ENCODE data around the gene PXT1. TPM values are rescaled to one million over a fixed set of nuclear protein-coding genes. Genes with fewer than 3 reads are reported as not detected.
A peak's percentile ranks its signal among the peaks of the same experiment; 100 is the strongest.
"Not testable (repeated sequence)": the region's sequence is repeated elsewhere in the genome, so short reads cannot be mapped to it uniquely, and the experiment has no call there.

Gene PXT1
- total RNA-seq, 1 experiment from 2014 or later: not detected

- no peak for DNase-seq (ENCODE audit: low read depth)
Measured at GRCh38 chr6:36444470-36444869, 1.8 kb upstream of the PXT1 start.

DNA sequence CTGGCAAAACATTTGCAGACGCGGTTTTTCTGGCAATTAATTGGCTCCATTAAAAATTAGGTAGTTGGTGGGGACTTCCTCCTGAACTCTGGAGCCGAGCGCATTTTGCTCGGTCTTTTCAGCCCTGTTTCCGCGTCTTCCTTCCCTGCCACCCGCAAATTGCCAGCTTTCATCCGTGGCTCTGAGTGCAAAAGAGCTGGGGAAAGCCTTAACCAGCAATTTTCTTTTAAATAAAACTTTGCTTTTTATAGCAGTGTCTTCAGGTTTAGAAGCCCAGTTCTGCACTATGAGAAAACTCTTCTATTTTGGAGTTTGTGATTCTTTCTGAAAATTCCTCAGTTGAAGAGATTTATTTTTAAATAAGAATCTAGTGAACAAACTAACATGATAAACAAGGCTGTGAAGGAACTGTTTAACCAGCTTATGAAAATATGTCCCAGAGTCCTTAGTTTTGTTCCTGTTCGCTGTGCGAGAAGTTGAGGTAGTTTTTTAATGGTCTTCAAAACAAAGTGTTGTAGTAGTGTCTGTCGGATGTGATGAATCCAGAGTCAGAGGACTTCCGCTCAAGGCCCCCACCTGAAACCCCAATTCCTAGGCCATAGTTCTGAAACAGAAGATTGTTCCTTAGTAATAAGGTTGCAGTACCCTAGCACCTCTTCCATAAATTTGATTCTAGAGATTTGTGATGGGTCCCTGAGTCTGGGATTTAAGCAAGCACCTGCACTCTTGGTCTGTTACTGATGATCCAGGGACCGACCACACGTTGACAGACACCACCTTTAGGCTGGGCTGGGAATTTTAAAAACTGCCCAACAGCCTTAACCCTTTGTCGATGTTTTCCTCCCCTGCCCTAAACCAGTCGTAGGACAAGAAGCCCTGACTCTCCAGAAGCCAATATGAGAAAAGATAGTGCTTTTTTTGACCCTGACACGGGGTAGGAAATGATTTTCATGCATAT is 1.1 kb upstream of the PXT1 start:
- peak; percentile 33 for DNase-seq (ENCODE audit: low read depth)

GRCh38 chr6:36442103-36442670 is 467 bp downstream of the PXT1 start:
- DNase-seq (ENCODE audit: low read depth): no peak

GRCh38 chr6:36441307-36441894 is 1.3 kb downstream of the PXT1 start:
- peak; percentile 98 for DNase-seq (ENCODE audit: low read depth)

GRCh38 chr6:36436466-36436865 is 6.2 kb downstream of the PXT1 start:
- peak; percentile 62 for DNase-seq (ENCODE audit: low read depth)

DNA sequence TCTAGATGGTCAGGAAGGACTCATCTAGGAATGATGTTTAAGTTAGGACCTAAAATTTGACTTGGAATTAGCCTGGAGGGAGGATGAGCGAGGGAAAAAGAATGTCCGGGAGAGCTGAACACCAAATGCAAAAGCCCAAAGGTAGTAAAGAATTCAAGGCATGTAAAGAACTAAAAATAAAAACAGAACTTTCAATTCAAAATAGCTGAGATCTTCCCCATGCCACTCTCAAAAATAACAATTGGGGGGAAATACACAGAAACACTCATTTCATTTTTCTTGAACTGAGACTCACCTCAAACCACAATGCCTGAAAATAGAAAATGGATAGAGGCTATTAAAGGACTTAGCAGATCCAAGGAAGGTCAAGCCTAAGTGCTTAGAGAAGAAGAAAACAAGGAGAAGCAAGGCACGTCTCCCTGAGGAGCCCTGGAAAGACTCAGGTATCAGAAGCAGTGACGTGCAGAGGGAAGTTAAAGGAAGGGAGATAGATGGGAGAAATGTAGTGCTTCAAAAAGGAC is 10.4 kb downstream of the PXT1 start:
- peak; percentile 54 for DNase-seq (ENCODE audit: low read depth)

- DNase-seq (ENCODE audit: low read depth): no peak
Measured at GRCh38 chr6:36431197-36431596, 11.5 kb downstream of the PXT1 start.

- DNase-seq (ENCODE audit: low read depth): no peak
Measured at GRCh38 chr6:36430351-36430750, 12.3 kb downstream of the PXT1 start.

DNA sequence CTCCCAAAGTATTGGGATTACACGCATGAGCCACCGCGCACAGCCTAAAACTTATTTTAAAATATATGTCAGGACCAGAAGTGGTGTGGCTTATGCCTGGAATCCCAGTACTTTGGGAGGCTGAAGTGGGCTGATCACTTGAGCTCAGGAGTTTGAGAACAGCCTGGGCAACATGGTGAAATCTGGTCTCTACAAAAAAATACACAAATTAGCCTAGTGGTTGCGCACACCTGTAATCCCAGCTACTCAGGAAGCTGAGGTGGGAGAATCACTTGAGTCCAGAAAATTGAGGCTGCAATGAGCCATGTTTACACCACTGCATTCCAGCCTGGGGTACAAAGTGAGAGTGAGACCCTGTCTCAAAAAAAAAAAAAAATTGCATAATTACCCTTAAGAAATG is 13.7 kb downstream of the PXT1 start:
- DNase-seq (ENCODE audit: low read depth): no peak

DNA sequence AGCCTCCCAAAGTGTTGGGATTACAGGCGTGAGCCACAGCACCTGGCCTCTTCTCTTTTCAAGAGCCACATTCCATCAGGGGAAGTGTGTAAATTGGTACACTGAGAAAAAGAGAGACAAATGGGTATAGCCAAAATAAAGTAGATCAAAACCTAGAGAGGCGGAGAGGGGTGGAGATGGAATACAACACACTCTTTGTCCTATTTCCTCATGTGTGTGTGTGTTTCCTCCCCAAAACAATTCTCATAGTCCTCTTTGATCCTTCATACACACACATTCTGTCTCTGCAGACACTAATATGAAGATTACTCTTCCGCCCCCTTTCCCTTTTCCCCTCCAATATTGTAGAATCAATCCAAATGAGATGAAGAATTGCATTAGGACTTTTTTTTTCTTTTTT is 16.0 kb downstream of the PXT1 start:
- no peak for DNase-seq (ENCODE audit: low read depth)

GRCh38 chr6:36423101-36423824 is 19.4 kb downstream of the PXT1 start:
- DNase-seq (ENCODE audit: low read depth): peak; percentile 98

DNA sequence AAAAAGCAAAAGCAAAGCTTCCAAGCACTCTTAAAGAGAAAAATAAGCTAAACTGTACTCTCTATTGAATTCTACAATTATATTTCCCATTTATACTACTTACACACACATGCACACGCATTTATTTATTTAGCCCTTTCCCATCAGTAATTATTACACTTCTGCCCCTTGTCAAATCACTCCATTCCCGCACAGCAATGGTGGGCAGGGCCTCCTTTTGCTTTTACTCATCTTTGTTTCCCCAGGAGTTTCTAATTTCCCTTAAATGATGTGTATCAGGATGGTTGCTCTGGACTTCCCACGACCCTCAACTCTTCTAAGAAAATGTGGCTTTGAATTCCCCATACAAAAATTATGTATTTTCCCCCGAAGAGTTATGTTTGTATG is 19.9 kb downstream of the PXT1 start:
- DNase-seq (ENCODE audit: low read depth): no peak

- DNase-seq (ENCODE audit: low read depth): no peak
Measured at GRCh38 chr6:36419310-36419709, 23.3 kb downstream of the PXT1 start.

DNA sequence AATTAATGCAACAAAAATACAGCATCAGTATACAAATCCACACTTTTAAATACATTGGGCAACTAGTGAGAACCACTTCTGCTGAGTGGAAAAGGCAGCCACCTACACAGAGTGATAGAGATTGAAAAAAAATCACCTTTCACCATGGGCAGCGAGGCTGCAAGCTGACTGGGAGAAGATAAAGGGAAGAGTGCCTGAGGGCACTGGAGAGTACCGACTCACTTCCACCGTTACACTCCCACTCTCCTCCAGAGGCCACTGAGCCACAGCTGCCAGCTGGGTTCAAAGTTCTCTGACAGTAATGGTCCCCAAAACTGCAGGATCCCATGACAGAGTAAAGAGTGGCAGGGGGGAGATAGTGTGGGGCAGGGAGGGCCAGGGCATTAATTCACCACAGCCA is 24.1 kb downstream of the PXT1 start:
- DNase-seq (ENCODE audit: low read depth): no peak

- DNase-seq (ENCODE audit: low read depth): no peak
Measured at GRCh38 chr6:36414481-36414880, 28.2 kb downstream of the PXT1 start.

DNA sequence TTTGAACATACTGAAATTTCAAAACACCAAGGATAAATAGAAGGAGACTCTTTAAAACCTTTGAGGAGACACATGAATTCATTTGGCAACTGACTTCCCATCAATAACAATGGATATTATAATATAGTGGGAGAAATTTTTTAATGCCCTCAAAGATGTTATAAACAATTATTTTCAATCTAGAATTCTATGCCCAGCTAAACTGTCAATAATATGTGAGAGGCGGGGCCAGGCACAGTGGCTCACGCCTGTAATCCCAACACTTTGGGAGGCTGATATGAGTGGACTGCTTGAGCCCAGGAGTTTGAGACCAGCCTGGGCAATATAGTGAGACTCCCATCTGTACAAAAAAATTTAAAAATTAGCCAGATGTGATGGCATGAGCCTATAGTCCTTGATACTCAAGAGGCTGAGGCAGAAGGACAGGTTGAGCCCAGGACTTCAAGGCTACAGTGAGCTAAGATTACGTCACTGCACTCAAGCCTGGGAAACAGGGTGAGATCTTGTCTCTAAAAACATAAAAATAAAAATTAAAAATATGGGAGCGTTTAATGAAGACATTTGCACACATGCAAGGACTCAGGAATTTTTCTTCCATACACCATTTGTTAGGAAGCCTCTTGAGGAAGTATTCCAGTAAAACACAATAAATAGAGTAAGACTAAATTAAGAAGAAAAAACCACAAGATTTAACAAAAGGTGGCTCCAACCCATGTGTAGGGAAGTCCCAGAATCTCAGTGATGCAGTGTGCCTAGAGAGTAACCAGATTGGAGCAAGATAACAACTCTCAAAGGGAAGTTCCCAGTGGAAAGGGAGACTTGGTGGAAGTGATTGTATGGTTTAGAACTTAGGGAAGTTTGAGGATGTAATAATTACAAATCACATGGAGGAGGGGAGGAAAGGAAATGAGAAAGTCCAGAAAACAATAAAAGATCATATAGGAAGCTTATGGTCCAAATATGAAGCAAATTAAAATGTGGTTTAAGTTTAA is 28.9 kb downstream of the PXT1 start:
- no peak for DNase-seq (ENCODE audit: low read depth)

GRCh38 chr6:36409718-36410117 is 32.9 kb downstream of the PXT1 start:
- DNase-seq (ENCODE audit: low read depth): not testable (repeated sequence)

- DNase-seq (ENCODE audit: low read depth): no peak
Measured at GRCh38 chr6:36404164-36404563, 38.5 kb downstream of the PXT1 start.

DNA sequence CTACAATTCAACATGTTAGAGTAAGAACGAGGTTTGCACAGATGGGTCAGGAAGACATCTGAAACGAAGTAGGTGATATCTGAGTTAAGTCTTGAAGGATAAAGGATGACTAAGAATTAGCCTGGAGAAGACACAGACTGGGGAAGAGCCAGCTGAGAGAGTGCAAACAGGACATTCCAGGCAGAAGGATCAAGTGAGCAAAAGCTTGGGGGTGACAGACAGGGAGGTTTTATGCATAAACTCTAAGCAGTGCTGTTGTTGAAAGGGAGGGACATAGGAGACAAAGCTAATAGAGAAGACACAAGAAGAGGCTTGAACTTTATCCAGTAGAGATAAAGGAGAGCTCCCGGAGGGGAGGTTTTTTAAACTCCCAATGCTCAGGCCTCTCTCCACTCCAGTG is 40.2 kb downstream of the PXT1 start:
- no peak for DNase-seq (ENCODE audit: low read depth)

DNA sequence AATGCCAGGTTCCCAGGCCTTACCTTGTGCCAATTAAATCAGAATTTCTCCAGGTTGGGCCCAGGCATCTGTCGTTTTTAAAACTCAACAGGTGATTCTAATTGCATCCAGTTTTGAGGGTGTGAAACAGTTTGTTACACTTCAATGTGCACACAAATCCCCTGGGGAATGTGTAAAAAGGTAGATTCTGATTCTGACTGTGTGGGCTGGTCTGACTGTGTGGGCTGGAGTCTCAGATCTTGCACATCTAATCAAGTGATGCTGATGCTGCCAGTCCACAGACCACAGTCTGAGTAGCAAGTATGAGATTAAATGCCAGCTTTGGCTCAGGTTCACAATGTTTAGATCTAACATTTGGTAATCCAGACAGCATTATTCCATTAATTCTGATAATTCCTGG is 42.7 kb downstream of the PXT1 start:
- DNase-seq (ENCODE audit: low read depth): no peak

Data from HT1080 (cell line).